Stimulated activated CD4-positive, alpha-beta T cell treated with anti-CD3 and anti-CD28 coated beads, Interleukin-4, amount 100 ng/mL, for 24 hours (primary cell): ENCODE measurements around the gene ZNF646.

Experiments
- DNase-seq: peaks from one replicate; pipeline ENCODE4 v3.0.0-alpha.2; 2020

The ZNF646 gene

DNA sequence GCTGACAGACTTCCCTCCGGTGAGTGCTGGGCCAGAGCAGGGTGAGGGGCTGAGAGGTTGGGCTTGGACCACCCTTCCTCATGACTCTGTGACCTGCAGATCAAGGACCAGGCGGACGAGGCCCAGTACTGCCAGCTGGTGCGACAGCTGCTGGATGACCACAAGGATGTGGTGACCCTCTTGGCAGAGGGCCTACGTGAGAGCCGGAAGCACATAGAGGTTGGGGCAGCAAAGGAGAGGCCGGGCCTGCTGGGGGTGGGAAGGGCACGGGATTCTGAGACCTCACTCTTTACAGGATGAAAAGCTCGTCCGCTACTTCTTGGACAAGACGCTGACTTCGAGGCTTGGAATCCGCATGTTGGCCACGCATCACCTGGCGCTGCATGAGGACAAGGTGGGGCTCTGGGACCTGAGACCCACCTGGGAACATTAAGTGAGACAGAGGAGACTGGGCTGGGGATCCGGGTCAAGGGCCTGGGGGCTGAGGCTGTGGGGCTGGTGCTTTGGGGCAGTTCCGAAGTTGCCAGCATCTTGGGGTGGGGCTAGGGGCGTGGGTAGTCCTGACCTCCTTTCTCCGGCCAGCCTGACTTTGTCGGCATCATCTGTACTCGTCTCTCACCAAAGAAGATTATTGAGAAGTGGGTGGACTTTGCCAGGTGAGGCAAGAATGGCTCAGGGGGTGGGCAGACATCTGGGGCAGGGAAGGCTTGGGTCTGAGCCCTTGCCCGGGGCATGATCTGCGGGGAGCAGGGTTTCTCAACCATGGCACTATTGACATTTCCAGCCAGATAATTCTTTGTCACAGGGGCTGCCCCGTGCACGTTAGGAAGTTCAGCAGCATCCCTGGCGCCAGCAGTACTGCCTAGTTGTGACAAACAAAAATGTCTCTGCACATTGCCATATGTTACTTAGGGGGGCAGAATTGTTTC, 36.1 kb downstream of the ZNF646 start:
- no peak for DNase-seq

DNA sequence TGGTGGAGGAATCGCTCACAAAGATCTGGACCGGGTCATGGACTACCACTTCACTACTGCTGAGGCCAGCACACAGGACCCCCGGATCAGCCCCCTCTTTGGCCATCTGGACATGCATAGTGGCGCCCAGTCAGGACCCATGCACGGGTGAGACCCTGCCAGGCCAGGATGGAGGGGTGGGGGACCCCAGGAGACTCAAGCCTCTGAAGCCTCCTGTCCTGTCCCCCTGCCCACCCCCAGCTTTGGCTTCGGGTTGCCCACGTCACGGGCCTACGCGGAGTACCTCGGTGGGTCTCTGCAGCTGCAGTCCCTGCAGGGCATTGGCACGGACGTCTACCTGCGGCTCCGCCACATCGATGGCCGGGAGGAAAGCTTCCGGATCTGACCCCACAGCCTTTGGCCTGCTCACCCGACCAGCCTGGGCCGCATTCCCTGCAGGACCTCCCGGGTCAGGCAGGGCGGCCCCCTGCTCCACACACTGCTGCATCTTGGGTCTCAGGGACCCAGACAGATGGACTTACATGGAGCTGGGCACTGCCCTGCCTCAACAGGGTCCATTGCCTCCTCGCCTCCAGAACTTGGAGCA, 37.8 kb downstream of the ZNF646 start:
- no peak for DNase-seq

- DNase-seq, result no peak
Measured at GRCh38 chr16:31112711-31113110, 38.5 kb downstream of the ZNF646 start.

- no peak for DNase-seq
Measured at GRCh38 chr16:31113121-31114120, 39.2 kb downstream of the ZNF646 start.

- DNase-seq, result no peak
Measured at GRCh38 chr16:31114468-31114867, 40.2 kb downstream of the ZNF646 start.

- peak; percentile 99 for DNase-seq
Measured at GRCh38 chr16:31117384-31118222, 43.4 kb downstream of the ZNF646 start, which contains the start of gene KAT8. Gene KAT8 (plus strand): TSS chr16:31117664. CDS start chr16:31117682, 18 bp downstream.

DNA sequence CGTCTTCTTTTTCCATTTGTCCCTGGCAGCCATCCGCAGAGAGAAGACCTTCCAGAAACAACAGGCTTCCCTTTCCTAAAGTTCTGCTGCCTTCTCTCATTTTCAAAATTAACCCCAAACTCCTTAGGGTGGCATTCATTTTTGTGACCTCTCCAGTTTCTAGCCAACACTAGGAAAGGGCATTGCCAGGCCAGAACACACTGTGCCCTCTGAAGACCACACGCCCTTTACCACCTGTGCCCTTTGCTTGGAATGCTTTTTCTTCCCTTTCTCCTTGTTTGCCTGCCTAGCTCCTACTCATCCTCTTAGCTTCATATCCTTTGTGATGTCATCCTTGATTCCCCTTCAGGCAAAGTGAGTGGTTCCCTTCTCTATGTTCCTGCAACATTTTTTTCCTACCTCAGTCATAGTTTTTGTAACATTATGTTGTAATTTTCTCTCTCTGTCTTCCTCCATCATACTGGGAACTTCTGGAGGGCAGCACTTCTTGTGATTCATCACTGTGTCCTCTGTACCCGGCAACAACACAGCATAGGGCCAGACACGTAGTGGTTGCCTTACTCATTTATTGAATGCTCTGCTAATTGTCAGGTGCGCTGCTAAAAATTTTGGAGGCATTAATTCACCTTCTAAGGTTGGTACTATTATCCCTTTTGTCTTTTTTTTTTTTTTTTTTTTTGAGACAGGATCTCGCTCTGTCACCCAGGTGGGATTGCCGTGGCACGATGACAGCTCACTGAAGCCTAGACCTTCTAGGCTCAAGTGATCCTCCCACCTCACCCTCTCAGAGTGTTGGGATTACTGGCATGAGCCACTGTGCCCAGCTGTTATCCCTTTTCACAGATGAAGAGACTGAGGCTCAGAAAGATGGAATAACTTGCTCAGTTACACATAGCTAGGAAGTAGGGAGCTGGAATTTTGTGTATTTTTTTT, 44.3 kb downstream of the ZNF646 start:
- DNase-seq, result no peak

DNA sequence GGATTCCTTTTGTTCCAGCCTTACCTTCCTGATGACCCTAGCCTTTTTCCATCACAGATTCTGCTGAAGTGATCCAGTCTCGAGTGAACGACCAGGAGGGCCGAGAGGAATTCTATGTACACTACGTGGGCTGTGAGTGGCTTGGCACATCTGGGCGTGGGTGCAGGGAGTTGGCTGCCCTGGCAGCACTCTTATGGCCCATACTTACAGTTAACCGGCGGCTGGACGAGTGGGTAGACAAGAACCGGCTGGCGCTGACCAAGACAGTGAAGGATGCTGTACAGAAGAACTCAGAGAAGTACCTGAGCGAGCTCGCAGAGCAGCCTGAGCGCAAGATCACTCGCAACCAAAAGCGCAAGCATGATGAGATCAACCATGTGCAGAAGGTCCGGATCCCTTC, 45.9 kb downstream of the ZNF646 start:
- no peak for DNase-seq

GRCh38 chr16:31125844-31126243, 51.6 kb downstream of the ZNF646 start:
- no peak for DNase-seq

DNA sequence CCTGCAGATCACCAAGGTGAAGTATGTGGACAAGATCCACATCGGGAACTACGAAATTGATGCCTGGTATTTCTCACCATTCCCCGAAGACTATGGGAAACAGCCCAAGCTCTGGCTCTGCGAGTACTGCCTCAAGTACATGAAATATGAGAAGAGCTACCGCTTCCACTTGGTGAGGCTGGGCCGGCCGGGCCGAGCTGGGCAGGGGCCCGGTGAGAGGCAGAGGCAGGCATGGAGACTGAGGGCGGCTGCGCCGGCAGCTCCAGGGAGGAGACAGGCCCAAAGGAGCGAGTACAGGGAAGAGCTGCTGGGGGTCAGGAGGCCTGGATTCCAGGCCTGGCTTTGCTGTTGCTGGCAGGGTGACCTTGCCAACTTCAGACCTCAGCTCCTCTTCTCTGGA, 53.0 kb downstream of the ZNF646 start:
- no peak for DNase-seq

- no peak for DNase-seq
Measured at GRCh38 chr16:31128711-31129567, 54.7 kb downstream of the ZNF646 start.

GRCh38 chr16:31129568-31130335, 55.5 kb downstream of the ZNF646 start:
- no peak for DNase-seq

DNA sequence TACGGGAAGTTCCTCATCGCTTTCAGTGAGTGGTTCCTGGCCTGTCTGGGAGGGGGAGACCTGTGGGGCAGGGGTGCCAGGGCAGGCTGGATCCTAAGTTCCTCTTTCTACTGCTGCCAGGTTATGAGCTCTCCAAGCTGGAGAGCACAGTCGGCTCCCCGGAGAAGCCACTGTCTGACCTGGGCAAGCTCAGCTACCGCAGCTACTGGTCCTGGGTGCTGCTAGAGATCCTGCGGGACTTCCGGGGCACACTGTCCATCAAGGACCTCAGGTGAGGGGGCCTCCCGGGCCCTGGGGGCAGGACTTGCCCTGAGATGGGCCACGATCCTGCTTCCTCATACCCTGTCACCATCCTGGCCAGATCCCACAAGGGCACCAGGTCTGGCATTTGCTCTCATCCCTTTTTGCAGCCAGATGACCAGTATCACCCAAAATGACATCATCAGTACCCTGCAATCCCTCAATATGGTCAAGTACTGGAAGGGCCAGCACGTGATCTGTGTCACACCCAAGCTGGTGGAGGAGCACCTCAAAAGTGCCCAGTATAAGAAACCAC, 56.2 kb downstream of the ZNF646 start:
- no peak for DNase-seq

GRCh38 chr16:31130899-31131298, 56.7 kb downstream of the ZNF646 start:
- DNase-seq, result no peak

DNA sequence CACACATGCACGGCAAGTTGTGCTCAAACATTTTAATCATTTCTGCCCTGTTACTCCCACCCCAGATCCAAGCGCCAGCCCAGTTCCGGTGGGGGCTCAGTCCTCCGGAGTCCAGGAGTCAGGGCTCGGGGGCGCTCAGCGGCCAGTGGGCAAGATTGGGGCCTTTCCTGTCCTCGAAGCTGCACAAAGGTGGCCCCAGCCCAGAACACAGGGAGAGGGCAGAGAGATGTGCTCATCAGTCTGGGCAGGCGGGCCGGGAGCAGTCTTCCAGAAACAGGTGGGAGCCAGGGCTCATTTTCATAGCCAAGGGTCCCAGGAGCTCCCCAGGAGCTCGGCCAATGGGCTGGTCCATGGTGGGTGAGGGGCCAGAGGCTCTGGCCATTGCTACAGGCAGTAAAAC, 57.2 kb downstream of the ZNF646 start:
- DNase-seq, result no peak

GRCh38 chr16:31131841-31132271, 57.6 kb downstream of the ZNF646 start:
- DNase-seq, result no peak

GRCh38 chr16:31132303-31132979, 58.2 kb downstream of the ZNF646 start:
- no peak for DNase-seq

DNA sequence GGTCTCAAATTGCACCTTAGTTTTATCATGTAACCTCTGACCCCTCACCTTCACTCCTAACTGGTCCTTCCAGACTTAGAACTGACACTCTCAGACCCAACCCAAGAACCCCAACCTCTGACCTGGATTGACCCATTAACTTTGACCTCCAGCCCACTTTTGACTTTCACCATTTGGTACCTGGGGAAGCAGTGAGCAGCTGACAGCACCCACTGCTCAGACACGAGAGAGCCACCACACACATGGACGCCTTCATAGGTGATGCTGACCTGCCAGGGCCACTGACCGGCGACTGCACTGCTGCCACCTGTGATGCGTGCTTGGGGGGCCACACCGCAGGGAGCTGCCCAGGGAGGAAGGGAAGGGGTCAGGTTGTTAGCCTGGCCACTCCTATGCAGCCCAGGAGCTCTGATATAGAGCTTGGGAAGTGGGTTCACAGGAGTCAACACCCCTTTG, 58.9 kb downstream of the ZNF646 start:
- no peak for DNase-seq
